SU-DHL-6 (cell line): ENCODE results near the gene TSPAN6.
A peak's percentile ranks its signal among the peaks of the same experiment; 100 is the strongest.

Experiments
- H2AFZ ChIP-seq: fragments of 200-600 bp; sonication (generic); 2 replicates; pipeline ENCODE4 v1.6.1; 2014; ENCODE audit warnings: low read depth, mild to moderate bottlenecking, moderate library complexity, mixed read lengths, antibody characterized with exemption, low read length; ENCODE audit not compliant: severe bottlenecking
- H3F3A ChIP-seq: fragments of 200-600 bp; shearing (Covaris generic); 2 replicates; pipeline ENCODE4 v1.6.0; 2016; ENCODE audit warnings: antibody characterized with exemption, mild to moderate bottlenecking; ENCODE audit not compliant: insufficient read depth
- H3K27ac ChIP-seq: fragments of 200-600 bp; sonication (generic); 2 replicates; pipeline ENCODE4 v1.5.1; 2016; ENCODE audit warnings: low read depth, mild to moderate bottlenecking, low read length, moderate library complexity, mixed read lengths
- H3K27me3 ChIP-seq: fragments of 200-600 bp; sonication (generic), shearing (Covaris generic); 2 replicates; pipeline ENCODE4 v1.6.0; 2014; ENCODE audit warnings: mild to moderate bottlenecking, low read length
- H3K36me3 ChIP-seq: fragments of 200-600 bp; sonication (generic); 2 replicates; pipeline ENCODE4 v1.6.1; 2014; ENCODE audit warnings: mild to moderate bottlenecking, low read length, mixed read lengths
- H3K4me2 ChIP-seq: fragments of 300-600, 200-600 bp; shearing (Covaris generic), sonication (generic); 2 replicates; pipeline ENCODE4 v1.6.0; 2014; ENCODE audit warnings: low read length, low read depth, mild to moderate bottlenecking; ENCODE audit not compliant: poor library complexity, severe bottlenecking
- H3K4me3 ChIP-seq: fragments of 200-600 bp; sonication (generic); 2 replicates; pipeline ENCODE4 v1.5.1; 2014; ENCODE audit warnings: antibody characterized with exemption, low read length, mild to moderate bottlenecking, mixed read lengths; ENCODE audit not compliant: insufficient read depth, poor library complexity, severe bottlenecking
- H3K79me2 ChIP-seq: fragments of 200-600 bp; sonication (generic); 2 replicates; pipeline ENCODE4 v1.6.1; 2014; ENCODE audit warnings: mild to moderate bottlenecking, low read length, moderate library complexity; ENCODE audit not compliant: insufficient read depth
- H3K9ac ChIP-seq: fragments of 200-600 bp; sonication (generic); 2 replicates; pipeline ENCODE4 v1.7.0; 2014; ENCODE audit warnings: mild to moderate bottlenecking, low read length
- H3K9me2 ChIP-seq: fragments of 200-600 bp; sonication (generic); replicated peaks from 2 replicates; pipeline ENCODE4 v1.6.1; 2014; ENCODE audit warnings: low read length; ENCODE audit not compliant: insufficient read depth
- H3K9me3 ChIP-seq: fragments of 200-600 bp; sonication (generic); 2 replicates; pipeline ENCODE4 v1.6.1; 2014; ENCODE audit warnings: low read length, mixed read lengths; ENCODE audit not compliant: insufficient read depth
- H4K20me1 ChIP-seq: fragments of 200-600 bp; sonication (generic); 2 replicates; pipeline ENCODE4 v1.6.1; 2014; ENCODE audit warnings: low read depth, mild to moderate bottlenecking, antibody characterized with exemption, low read length, moderate library complexity, mixed read lengths
- EZH2phosphoT487 ChIP-seq: fragments of 200-600 bp; sonication (generic), shearing (Covaris generic); conservative IDR thresholded peaks from 2 replicates; pipeline ENCODE4 v1.6.1; 2018; ENCODE audit warnings: mild to moderate bottlenecking, antibody characterized with exemption, low read length, moderate library complexity, mixed read lengths
- TF ChIP-seq, protein P1 (sequence below): fragments of 200-600 bp; sonication (generic); IDR thresholded peaks from one replicate; pipeline ENCODE4 v1.5.1; 2017; ENCODE audit warnings: antibody characterized with exemption, mild to moderate bottlenecking, low read length, moderate library complexity; ENCODE audit not compliant: insufficient read depth, poor library complexity, severe bottlenecking

TSPAN6 gene

DNA sequence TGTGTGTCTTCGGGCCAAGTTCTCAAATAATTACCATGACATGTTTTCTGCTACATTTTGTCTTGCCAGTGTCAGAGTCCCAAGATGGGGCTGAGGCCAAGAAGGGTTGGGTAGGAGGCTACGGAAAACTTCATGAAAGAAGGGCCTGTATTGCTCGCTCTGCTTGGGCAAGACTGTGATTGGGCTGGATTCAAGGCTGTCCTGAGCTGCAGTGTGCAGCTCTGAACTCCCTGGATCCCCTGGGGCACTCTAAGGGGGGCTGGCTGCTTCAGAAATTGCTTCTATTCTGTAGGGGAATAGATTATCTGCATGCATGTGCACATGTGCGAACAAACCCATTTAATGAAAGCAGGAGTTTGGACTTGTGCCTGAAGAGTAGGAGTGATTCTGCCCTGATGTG lies 13.6 kb downstream of the TSPAN6 start:
- Histone ChIP-seq H4K20me1 (no peaks in the 10 kb centered on the region), H3K4me2 (no peak overlapping the region), H3K9ac (no peak overlapping the region), H3K79me2 (no peaks in the 10 kb centered on the region), H3K36me3 (no peaks in the 10 kb centered on the region), H3K4me3 (no peak overlapping the region), H3K27ac (no peak overlapping the region), H3K27me3 (no peaks in the 10 kb centered on the region), H3K9me2 (no peaks in the 10 kb centered on the region), H3F3A (peaks cover 5% of the 10 kb centered on the region; the same call in 1 of the 2 replicates), H2AFZ (no peak overlapping the region), H3K9me3 (no peaks in the 10 kb centered on the region)
- TF ChIP-seq, protein P1, sequence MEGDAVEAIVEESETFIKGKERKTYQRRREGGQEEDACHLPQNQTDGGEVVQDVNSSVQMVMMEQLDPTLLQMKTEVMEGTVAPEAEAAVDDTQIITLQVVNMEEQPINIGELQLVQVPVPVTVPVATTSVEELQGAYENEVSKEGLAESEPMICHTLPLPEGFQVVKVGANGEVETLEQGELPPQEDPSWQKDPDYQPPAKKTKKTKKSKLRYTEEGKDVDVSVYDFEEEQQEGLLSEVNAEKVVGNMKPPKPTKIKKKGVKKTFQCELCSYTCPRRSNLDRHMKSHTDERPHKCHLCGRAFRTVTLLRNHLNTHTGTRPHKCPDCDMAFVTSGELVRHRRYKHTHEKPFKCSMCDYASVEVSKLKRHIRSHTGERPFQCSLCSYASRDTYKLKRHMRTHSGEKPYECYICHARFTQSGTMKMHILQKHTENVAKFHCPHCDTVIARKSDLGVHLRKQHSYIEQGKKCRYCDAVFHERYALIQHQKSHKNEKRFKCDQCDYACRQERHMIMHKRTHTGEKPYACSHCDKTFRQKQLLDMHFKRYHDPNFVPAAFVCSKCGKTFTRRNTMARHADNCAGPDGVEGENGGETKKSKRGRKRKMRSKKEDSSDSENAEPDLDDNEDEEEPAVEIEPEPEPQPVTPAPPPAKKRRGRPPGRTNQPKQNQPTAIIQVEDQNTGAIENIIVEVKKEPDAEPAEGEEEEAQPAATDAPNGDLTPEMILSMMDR, result no peak
- no peak for TF ChIP-seq EZH2phosphoT487

DNA sequence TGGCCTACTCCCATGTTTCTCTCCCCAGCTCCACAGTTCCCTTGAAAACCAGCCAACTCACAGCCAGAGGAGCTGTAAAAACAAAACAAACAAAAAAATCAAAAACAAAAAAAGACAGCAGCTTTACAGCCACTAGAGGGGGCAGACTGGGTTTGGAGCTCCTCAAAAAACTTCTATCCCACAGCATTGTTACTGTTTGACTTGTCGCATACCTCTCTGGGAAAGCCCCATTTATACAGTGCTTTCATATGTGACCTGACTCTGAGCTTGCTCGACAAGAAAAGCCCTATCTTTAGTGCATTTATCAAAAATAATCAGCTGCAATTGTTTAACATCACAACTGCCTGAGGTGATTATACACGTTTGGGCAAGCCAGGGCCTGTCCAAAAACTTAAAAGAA lies 21.6 kb downstream of the TSPAN6 start:
- Histone ChIP-seq H3K9me2 (no peaks in the 10 kb centered on the region), H2AFZ (no peak overlapping the region), H3K4me3 (no peak overlapping the region), H3K27ac (no peak overlapping the region), H4K20me1 (no peaks in the 10 kb centered on the region), H3K27me3 (no peaks in the 10 kb centered on the region), H3K9me3 (no peaks in the 10 kb centered on the region), H3K4me2 (no peak overlapping the region), H3K79me2 (no peaks in the 10 kb centered on the region), H3K36me3 (no peaks in the 10 kb centered on the region), H3K9ac (no peak overlapping the region), H3F3A (no peaks in the 10 kb centered on the region)
- no peak for TF ChIP-seq EZH2phosphoT487
- TF ChIP-seq, protein P1, result peak; percentile 20

DNA sequence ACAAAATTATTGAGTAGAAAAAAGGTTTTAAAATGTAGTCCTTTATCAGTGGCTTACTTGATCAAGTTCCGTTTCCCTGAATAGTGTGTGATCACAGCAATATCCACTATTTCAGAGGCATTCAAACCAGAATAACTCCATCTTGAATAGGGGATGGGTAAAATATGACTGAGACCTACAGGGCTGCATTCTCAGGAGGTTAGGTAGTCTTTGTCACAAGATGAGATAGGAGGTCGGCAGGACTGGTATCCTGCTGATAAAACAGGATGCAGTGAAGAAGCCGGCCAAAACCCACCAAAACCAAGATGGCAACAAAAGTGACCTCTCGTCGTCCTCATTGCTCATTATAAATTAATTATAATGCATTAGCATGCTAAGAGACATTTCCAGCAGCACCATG lies 24.7 kb downstream of the TSPAN6 start:
- Histone ChIP-seq H3K9me2 (no peaks in the 10 kb centered on the region), H3K9me3 (no peaks in the 10 kb centered on the region), H3K79me2 (no peaks in the 10 kb centered on the region), H3K27ac (no peak overlapping the region), H3K4me2 (no peak overlapping the region), H3K9ac (no peak overlapping the region), H3K36me3 (no peaks in the 10 kb centered on the region), H4K20me1 (no peaks in the 10 kb centered on the region), H3K4me3 (no peak overlapping the region), H3K27me3 (no peaks in the 10 kb centered on the region), H3F3A (no peaks in the 10 kb centered on the region), H2AFZ (no peak overlapping the region)
- TF ChIP-seq, protein P1, result no peak
- TF ChIP-seq EZH2phosphoT487, result no peak
